GM12892 (cell line): Measurements from ENCODE around the gene PDGFB.

ENCODE experiments used
- POLR2A ChIP-seq: IDR thresholded peaks from 2 replicates; pipeline ENCODE4 v1.6.1; 2011; ENCODE audit warnings: low read depth, low read length, control low read depth
- POLR2AphosphoS5 ChIP-seq: IDR thresholded peaks from 2 replicates; pipeline ENCODE4 v1.6.1; 2011; ENCODE audit warnings: low read depth, low read length, control low read depth
- TAF1 ChIP-seq: IDR thresholded peaks from 2 replicates; pipeline ENCODE4 v1.6.1; 2011; ENCODE audit warnings: low read depth, mild to moderate bottlenecking, control low read depth, low read length, borderline replicate concordance

DNA sequence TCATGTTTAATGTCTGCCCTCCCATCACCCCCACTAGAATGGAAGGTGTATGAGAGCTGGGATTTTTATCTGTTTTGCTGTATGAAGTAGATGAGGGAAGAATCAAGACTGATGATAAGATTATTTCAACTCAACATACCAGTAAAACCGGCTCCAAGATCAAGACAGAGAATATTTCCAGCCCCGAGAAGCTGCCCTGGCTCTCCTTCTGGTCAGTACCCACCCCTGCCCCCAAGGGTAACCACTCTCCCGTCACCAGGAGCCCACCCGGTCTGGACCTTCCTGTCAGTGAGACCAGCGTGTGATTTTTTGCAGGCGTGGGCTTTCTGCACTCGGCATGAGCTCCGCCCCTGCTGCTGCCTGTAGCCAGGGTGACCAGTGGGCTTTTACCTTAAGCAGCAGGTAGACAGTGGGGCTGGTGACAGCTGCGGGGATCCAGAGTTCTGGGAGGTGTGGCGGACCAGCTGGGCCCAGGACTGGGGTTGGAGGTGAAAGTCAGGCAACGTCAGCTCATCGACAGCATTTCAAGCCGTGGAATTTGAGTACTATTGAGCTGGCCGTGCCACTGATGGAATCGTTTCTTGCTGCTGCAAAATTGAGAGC lies 49.1 kb upstream of the PDGFB start:
- TF ChIP-seq POLR2AphosphoS5, result no peak
- no peak for TF ChIP-seq TAF1
- no peak for TF ChIP-seq POLR2A
